ENCODE data around the gene SPNS2.

GRCh38 chr17:4483012-4483840 lies 15.5 kb upstream of the SPNS2 start:
- no peak for TF ChIP-seq USF2 (IDR thresholded peaks at IDR 0.05; ENCODE audit: low read length)
- TF ChIP-seq EP300 (IDR thresholded peaks at IDR 0.05; ENCODE audit: borderline replicate concordance in 1 of 2, low read depth in 2 of 2, low read length in 2 of 2), result no peak
- no peak for TF ChIP-seq CREB1 (IDR thresholded peaks at IDR 0.05)
- TF ChIP-seq EZH2 (IDR thresholded peaks at IDR 0.05; ENCODE audit: low read depth, low read length, severe bottlenecking), result no peak
- TF ChIP-seq BACH1 (IDR thresholded peaks at IDR 0.05; ENCODE audit: low read length), result no peak
- no peak for TF ChIP-seq POLR2A (IDR thresholded peaks at IDR 0.05; ENCODE audit: control extremely low read depth in 1 of 2, low read depth in 2 of 2, low read length in 2 of 2)
- TF ChIP-seq, protein P1, sequence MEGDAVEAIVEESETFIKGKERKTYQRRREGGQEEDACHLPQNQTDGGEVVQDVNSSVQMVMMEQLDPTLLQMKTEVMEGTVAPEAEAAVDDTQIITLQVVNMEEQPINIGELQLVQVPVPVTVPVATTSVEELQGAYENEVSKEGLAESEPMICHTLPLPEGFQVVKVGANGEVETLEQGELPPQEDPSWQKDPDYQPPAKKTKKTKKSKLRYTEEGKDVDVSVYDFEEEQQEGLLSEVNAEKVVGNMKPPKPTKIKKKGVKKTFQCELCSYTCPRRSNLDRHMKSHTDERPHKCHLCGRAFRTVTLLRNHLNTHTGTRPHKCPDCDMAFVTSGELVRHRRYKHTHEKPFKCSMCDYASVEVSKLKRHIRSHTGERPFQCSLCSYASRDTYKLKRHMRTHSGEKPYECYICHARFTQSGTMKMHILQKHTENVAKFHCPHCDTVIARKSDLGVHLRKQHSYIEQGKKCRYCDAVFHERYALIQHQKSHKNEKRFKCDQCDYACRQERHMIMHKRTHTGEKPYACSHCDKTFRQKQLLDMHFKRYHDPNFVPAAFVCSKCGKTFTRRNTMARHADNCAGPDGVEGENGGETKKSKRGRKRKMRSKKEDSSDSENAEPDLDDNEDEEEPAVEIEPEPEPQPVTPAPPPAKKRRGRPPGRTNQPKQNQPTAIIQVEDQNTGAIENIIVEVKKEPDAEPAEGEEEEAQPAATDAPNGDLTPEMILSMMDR (IDR thresholded peaks at IDR 0.05; ENCODE audit: control extremely low read depth in 1 of 3, insufficient read depth in 1 of 3, low read depth in 1 of 3, low read length in 3 of 3), result no peak
- TF ChIP-seq YY1 (IDR thresholded peaks at IDR 0.05; ENCODE audit: low read depth, low read length), result no peak
- no peak for TF ChIP-seq CEBPB (IDR thresholded peaks at IDR 0.05; ENCODE audit: low read depth, low read length)
